Caco-2 (cell line): ENCODE measurements around the gene ZNF394. TPM values are rescaled to one million over a fixed set of nuclear protein-coding genes. Genes with fewer than 3 reads are reported as not detected.

ENCODE experiments used
- BruUV-seq: library from RNA; stranded (reverse); fragments of 400-500 nt; replicated peaks from 2 replicates; lab custom pipeline; 2021; lab: Mats Ljungman, UMichigan
- CTCF ChIA-PET: fragments of 300-600 bp; sonication (Branson Sonifier 250); formaldehyde crosslinking; loops from one replicate; lab custom pipeline; 2022; ENCODE audit warnings: antibody characterized with exemption; lab: Charles Lee
- POLR2A ChIA-PET: fragments of 300-600 bp; sonication (Branson Sonifier 250); formaldehyde crosslinking; loops from one replicate; lab custom pipeline; 2022; ENCODE audit warnings: antibody characterized with exemption; lab: Charles Lee
- DNase-seq, 2 experiments: peaks; one replicate each; pipeline versions ENCODE4 v3.0.0 to v3.0.0-alpha.2; 2020 to 2022
- H3K27me3 ChIP-seq: replicated peaks from 2 replicates; pipeline ENCODE4 v1.6.0; 2011; ENCODE audit warnings: low read length; ENCODE audit not compliant: control insufficient read depth, insufficient read depth
- H3K36me3 ChIP-seq: 2 replicates; pipeline ENCODE4 v1.5.1; 2011; ENCODE audit warnings: low read length; ENCODE audit not compliant: control insufficient read depth, insufficient read depth
- H3K4me1 ChIP-seq: fragments of 250-450 bp; sonication (Bioruptor Pico); 2 replicates; pipeline ENCODE4 v1.5.1; 2020; ENCODE audit warnings: mild to moderate bottlenecking
- H3K4me3 ChIP-seq: 2 replicates; pipeline ENCODE4 v1.5.1; 2011; ENCODE audit warnings: low read depth, mild to moderate bottlenecking, control low read depth, low read length
- H3K9me3 ChIP-seq: fragments of 250-450 bp; sonication (Bioruptor Pico); 2 replicates; pipeline ENCODE4 v1.5.1; 2020; ENCODE audit warnings: mild to moderate bottlenecking, moderate library complexity
- H3K27ac Mint-ChIP-seq: one replicate; pipeline ENCODE4 v1.8.0; 2022; ENCODE audit warnings: mixed read lengths; ENCODE audit not compliant: unreplicated experiment
- H3K27me3 Mint-ChIP-seq: one replicate; pipeline ENCODE4 v1.8.0; 2022; ENCODE audit warnings: mixed read lengths; ENCODE audit not compliant: insufficient read depth, unreplicated experiment
- H3K36me3 Mint-ChIP-seq: one replicate; pipeline ENCODE4 v1.8.0; 2022; ENCODE audit warnings: mild to moderate bottlenecking, mixed read lengths; ENCODE audit not compliant: insufficient read depth, unreplicated experiment
- H3K4me1 Mint-ChIP-seq: one replicate; pipeline ENCODE4 v1.8.0; 2022; ENCODE audit warnings: low read depth, mixed read lengths; ENCODE audit not compliant: unreplicated experiment
- H3K4me3 Mint-ChIP-seq: one replicate; pipeline ENCODE4 v1.8.0; 2022; ENCODE audit warnings: mild to moderate bottlenecking, moderate library complexity, mixed read lengths; ENCODE audit not compliant: unreplicated experiment
- H3K9me3 Mint-ChIP-seq: one replicate; pipeline ENCODE4 v1.8.0; 2022; ENCODE audit warnings: mixed read lengths; ENCODE audit not compliant: unreplicated experiment
- intact Hi-C: fragments of 100-400 bp; cut with micrococcal nuclease; formaldehyde crosslinking; loops from one replicate; pipeline ENCODE4 v1.10.0; 2022; ENCODE audit not compliant: unreplicated experiment
- total RNA-seq: library from RNA; stranded (reverse); gene quantifications from 2 replicates; pipeline ENCODE4 v1.2.3, GENCODE V29; 2022
- TF ChIP-seq, protein P1 (sequence below), 2 experiments: fragments of 200-600 bp in 1 of 2; IDR thresholded peaks; 1 replicate in 1 of 2; 2 replicates in 1 of 2; pipeline versions ENCODE4 v1.5.1 to v1.8.0; 2011 to 2022; ENCODE audit warnings: antibody characterized with exemption in 1 of 2, control low read depth in 1 of 2, inconsistent platforms in 1 of 2, low read depth in 1 of 2, low read length in 1 of 2, mild to moderate bottlenecking in 1 of 2, moderate library complexity in 1 of 2; ENCODE audit not compliant: insufficient read depth in 1 of 2, severe bottlenecking in 1 of 2, unreplicated experiment in 1 of 2

ZNF394 gene
- total RNA-seq, 1 experiment from 2014 or later, result 31.8 TPM

DNA sequence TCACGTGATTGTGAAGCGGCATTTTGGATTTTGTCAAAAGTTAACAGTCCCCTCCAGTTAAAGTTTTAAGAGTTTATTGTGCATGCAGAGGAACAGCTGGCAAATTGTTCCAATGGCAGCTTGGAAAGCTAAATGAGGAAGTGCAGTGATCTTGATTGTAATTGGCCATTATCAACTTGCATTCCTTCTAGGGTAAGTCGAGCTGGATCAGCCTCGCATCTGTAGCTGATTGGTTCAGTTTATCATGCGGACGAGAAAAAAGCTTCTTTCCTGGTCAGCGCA lies 26.8 kb downstream of the ZNF394 start:
- H3K27me3 Mint-ChIP-seq, result no peaks in the 10 kb centered on the region
- Histone ChIP-seq H3K9me3 (no peaks in the 10 kb centered on the region), H3K36me3 (no peaks in the 10 kb centered on the region; the same call in none of the 2 replicates), H3K4me3 (peak overlapping the region; percentile 94), H3K4me1 (no peaks in the 10 kb centered on the region), H3K27me3 (no peaks in the 10 kb centered on the region)
- CTCF ChIA-PET, result interaction anchor here (1.0 kb wide), 1 partner anchor 27 kb away, joined by 3 read pairs; the partner anchor contains the start of gene ZNF394
- BruUV-seq, result TSS peak; percentile 87
- POLR2A ChIA-PET, result interaction anchor here (0.7 to 1.1 kb wide), 3 partner anchors 26 to 530 kb away, joined by 3 to 8 read pairs (median 4); partner anchors contain the start of genes BUD31, PDAP1 and ZNF394
- TF ChIP-seq, protein P1, sequence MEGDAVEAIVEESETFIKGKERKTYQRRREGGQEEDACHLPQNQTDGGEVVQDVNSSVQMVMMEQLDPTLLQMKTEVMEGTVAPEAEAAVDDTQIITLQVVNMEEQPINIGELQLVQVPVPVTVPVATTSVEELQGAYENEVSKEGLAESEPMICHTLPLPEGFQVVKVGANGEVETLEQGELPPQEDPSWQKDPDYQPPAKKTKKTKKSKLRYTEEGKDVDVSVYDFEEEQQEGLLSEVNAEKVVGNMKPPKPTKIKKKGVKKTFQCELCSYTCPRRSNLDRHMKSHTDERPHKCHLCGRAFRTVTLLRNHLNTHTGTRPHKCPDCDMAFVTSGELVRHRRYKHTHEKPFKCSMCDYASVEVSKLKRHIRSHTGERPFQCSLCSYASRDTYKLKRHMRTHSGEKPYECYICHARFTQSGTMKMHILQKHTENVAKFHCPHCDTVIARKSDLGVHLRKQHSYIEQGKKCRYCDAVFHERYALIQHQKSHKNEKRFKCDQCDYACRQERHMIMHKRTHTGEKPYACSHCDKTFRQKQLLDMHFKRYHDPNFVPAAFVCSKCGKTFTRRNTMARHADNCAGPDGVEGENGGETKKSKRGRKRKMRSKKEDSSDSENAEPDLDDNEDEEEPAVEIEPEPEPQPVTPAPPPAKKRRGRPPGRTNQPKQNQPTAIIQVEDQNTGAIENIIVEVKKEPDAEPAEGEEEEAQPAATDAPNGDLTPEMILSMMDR (IDR thresholded peaks at IDR 0.05; ENCODE audit: insufficient read depth in 1 of 2, low read depth in 1 of 2, low read length in 1 of 2, severe bottlenecking in 1 of 2, unreplicated experiment in 1 of 2), result no peak
- peak overlapping the region; percentile 82 for H3K4me3 Mint-ChIP-seq
- peak overlapping the region; percentile 78 for H3K27ac Mint-ChIP-seq
- no peaks in the 10 kb centered on the region for H3K4me1 Mint-ChIP-seq
- H3K9me3 Mint-ChIP-seq, result no peaks in the 10 kb centered on the region
- peak in 1 of 2 experiments; percentile 38 for DNase-seq
- intact Hi-C loops, result loop anchor here (2.0 kb wide), 1 partner anchor 40 kb away; no protein-coding TSS in a partner anchor
- H3K36me3 Mint-ChIP-seq, result peaks cover 57% of the 10 kb centered on the region

GRCh38 chr7:99472561-99473314 lies 27.3 kb downstream of the ZNF394 start, which contains the start of gene ZNF789:
Gene ZNF789, plus strand, starts transcription at chr7:99472890. Its CDS starts 3,567 bp downstream, at chr7:99476457.
- H3K4me1 Mint-ChIP-seq, result no peaks in the 10 kb centered on the region
- DNase-seq, result peak; percentile 97 to 98
- Histone ChIP-seq H3K9me3 (no peaks in the 10 kb centered on the region), H3K36me3 (no peaks in the 10 kb centered on the region; the same call in 1 of the 2 replicates), H3K27me3 (no peaks in the 10 kb centered on the region), H3K4me3 (peak within 1 kb of the TSS; percentile 94), H3K4me1 (no peaks in the 10 kb centered on the region)
- intact Hi-C loops, result loop anchor here (1.0 to 2.0 kb wide), 2 partner anchors 28 to 40 kb away; partner anchors contain the start of gene ZNF394
- CTCF ChIA-PET, result interaction anchor here (1.0 kb wide), 1 partner anchor 27 kb away, joined by 3 read pairs; the partner anchor contains the start of gene ZNF394
- TF ChIP-seq, protein P1 (IDR thresholded peaks at IDR 0.05; ENCODE audit: insufficient read depth in 1 of 2, low read depth in 1 of 2, low read length in 1 of 2, severe bottlenecking in 1 of 2, unreplicated experiment in 1 of 2), result no peak
- peak within 1 kb of the TSS; percentile 78 for H3K27ac Mint-ChIP-seq
- peaks cover 53% of the 10 kb centered on the region for H3K36me3 Mint-ChIP-seq
- H3K9me3 Mint-ChIP-seq, result no peaks in the 10 kb centered on the region
- H3K4me3 Mint-ChIP-seq, result peak within 1 kb of the TSS; percentile 82
- H3K27me3 Mint-ChIP-seq, result no peaks in the 10 kb centered on the region
- no TSS peak for BruUV-seq
- POLR2A ChIA-PET, result interaction anchor here (0.6 to 1.1 kb wide), 3 partner anchors 27 to 970 kb away, joined by 3 to 6 read pairs (median 4); partner anchors contain the start of genes BUD31, PDAP1 and ZNF394

DNA sequence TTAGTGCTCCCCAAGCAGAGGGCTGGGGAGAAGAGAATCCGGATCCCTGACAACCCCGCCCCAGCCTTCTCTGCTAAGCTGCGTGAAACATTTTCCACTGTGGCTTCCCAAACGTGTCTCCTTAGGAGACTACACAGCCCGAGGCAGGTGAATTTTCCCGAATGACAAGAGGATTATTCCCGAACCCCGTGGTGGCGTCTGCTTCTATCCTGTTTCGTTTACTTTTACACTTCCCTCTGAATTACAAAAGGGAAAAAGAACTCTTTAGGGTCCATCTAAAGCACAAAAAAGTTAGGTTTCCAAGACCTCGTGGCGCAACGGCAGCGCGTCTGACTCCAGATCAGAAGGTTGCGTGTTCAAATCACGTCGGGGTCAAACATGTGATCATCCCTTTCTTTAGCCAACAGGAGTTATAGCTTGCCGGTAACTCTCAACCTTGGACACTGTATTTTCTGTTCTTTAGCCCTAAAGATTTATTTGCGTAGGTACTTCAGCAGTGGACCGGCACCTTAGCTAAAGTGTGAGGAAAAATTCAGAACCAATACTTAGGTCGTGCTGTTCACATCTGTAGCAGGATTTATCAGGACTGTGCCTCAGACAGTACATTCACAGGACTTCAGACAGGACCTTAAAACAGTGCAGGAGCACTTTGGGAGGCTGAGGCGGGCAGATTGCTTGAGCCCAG lies 30.6 kb downstream of the ZNF394 start:
- Mint-ChIP-seq H3K4me1 (no peaks in the 10 kb centered on the region), H3K27ac (no peak overlapping the region), H3K36me3 (peaks cover 38% of the 10 kb centered on the region), H3K4me3 (no peak overlapping the region), H3K9me3 (no peaks in the 10 kb centered on the region), H3K27me3 (no peaks in the 10 kb centered on the region)
- H3K9me3 ChIP-seq, result no peaks in the 10 kb centered on the region
- no peak overlapping the region for H3K4me3 ChIP-seq
- POLR2A ChIA-PET, result no interaction called here
- no peak for DNase-seq
- no TSS peak for BruUV-seq
- CTCF ChIA-PET, result no interaction called here
- TF ChIP-seq, protein P1 (IDR thresholded peaks at IDR 0.05; ENCODE audit: insufficient read depth in 1 of 2, low read depth in 1 of 2, low read length in 1 of 2, severe bottlenecking in 1 of 2, unreplicated experiment in 1 of 2), result no peak
- no peaks in the 10 kb centered on the region for H3K27me3 ChIP-seq
- H3K4me1 ChIP-seq, result no peaks in the 10 kb centered on the region
- H3K36me3 ChIP-seq, result no peaks in the 10 kb centered on the region
- intact Hi-C loops, result no loop called here
